Neural cell (in vitro differentiated cells): ENCODE data around the gene SEL1L2. TPM values are rescaled to one million over a fixed set of nuclear protein-coding genes. Genes with fewer than 3 reads are reported as not detected.

Experiments used
- H2AFZ ChIP-seq: fragments of 200-600, 300-800 bp; sonication (generic), shearing (Covaris generic); 2 replicates; pipeline ENCODE4 v1.6.0; 2014; ENCODE audit warnings: low read depth, mild to moderate bottlenecking, antibody characterized with exemption, low read length, moderate library complexity
- H3F3A ChIP-seq: fragments of 200-600 bp; shearing (Covaris generic); 2 replicates; pipeline ENCODE4 v1.6.1; 2016; ENCODE audit warnings: mild to moderate bottlenecking, moderate library complexity, mixed read lengths, antibody characterized with exemption, low read length; ENCODE audit not compliant: insufficient read depth, poor library complexity, severe bottlenecking
- H3K27ac ChIP-seq: fragments of 200-600, 300-800 bp; sonication (generic), shearing (Covaris generic); 2 replicates; pipeline ENCODE4 v1.5.1; 2014; ENCODE audit warnings: mild to moderate bottlenecking, low read length, moderate library complexity
- H3K27me3 ChIP-seq: fragments of 300-800, 200-600 bp; sonication (generic), shearing (Covaris generic); 2 replicates; pipeline ENCODE4 v1.6.0; 2014; ENCODE audit warnings: mild to moderate bottlenecking, low read depth, low read length, moderate library complexity; ENCODE audit not compliant: insufficient read depth
- H3K36me3 ChIP-seq: fragments of 300-800, 200-600 bp; sonication (generic), shearing (Covaris generic); 2 replicates; pipeline ENCODE4 v1.5.1; 2014; ENCODE audit warnings: mild to moderate bottlenecking, antibody characterized with exemption, low read length, moderate library complexity; ENCODE audit not compliant: insufficient read depth
- H3K4me2 ChIP-seq: fragments of 300-800, 200-600 bp; sonication (generic), shearing (Covaris generic); 2 replicates; pipeline ENCODE4 v1.6.0; 2014; ENCODE audit warnings: mild to moderate bottlenecking, low read length
- H3K4me3 ChIP-seq: fragments of 300-800, 200-600 bp; sonication (generic), shearing (Covaris generic); 2 replicates; pipeline ENCODE4 v1.5.1; 2014; ENCODE audit warnings: mild to moderate bottlenecking, low read length, moderate library complexity
- H3K79me2 ChIP-seq: fragments of 200-600 bp; shearing (Covaris generic); replicated peaks from 2 replicates; pipeline ENCODE4 v1.6.0; 2014; ENCODE audit warnings: mild to moderate bottlenecking, low read length, moderate library complexity; ENCODE audit not compliant: insufficient read depth
- H3K9ac ChIP-seq: fragments of 300-800, 200-600 bp; sonication (generic), shearing (Covaris generic); 2 replicates; pipeline ENCODE4 v1.6.1; 2016; ENCODE audit warnings: mild to moderate bottlenecking, low read length, mixed read lengths
- H3K9me2 ChIP-seq: fragments of 200-600 bp; shearing (Covaris generic); 2 replicates; pipeline ENCODE4 v1.6.1; 2016; ENCODE audit warnings: mild to moderate bottlenecking, low read length, mixed read lengths; ENCODE audit not compliant: insufficient read depth
- H3K9me3 ChIP-seq: fragments of 200-600, 300-800 bp; sonication (generic), shearing (Covaris generic); 2 replicates; pipeline ENCODE4 v1.6.1; 2016; ENCODE audit warnings: mild to moderate bottlenecking, mixed run types, low read length, moderate library complexity, mixed read lengths
- H4K20me1 ChIP-seq: fragments of 200-600 bp; shearing (Covaris generic); 2 replicates; pipeline ENCODE4 v1.6.1; 2016; ENCODE audit warnings: mild to moderate bottlenecking, mixed run types; ENCODE audit not compliant: insufficient read depth
- CTCF ChIP-seq: fragments of 450-650 bp; IDR thresholded peaks from 2 replicates; pipeline ENCODE4 v1.5.1; 2014; ENCODE audit warnings: antibody characterized with exemption, mild to moderate bottlenecking, moderate library complexity; ENCODE audit not compliant: poor library complexity, severe bottlenecking
- EP300 ChIP-seq: fragments of 450-650 bp; conservative IDR thresholded peaks from 2 replicates; pipeline ENCODE4 v1.6.1; 2014; ENCODE audit warnings: antibody characterized with exemption, mild to moderate bottlenecking, moderate library complexity; ENCODE audit not compliant: poor library complexity, severe bottlenecking
- EZH2 ChIP-seq: fragments of 200-600, 300-800 bp; shearing (Covaris generic), sonication (generic); IDR thresholded peaks from 2 replicates; pipeline ENCODE4 v1.6.1; 2014; ENCODE audit warnings: antibody characterized with exemption, low read length, borderline replicate concordance, mild to moderate bottlenecking; ENCODE audit not compliant: insufficient read depth, poor library complexity, severe bottlenecking
- MXI1 ChIP-seq: fragments of 450-650 bp; conservative IDR thresholded peaks from 2 replicates; pipeline ENCODE4 v1.6.1; 2014; ENCODE audit warnings: antibody characterized with exemption, mild to moderate bottlenecking; ENCODE audit not compliant: poor library complexity, severe bottlenecking
- POLR2AphosphoS5 ChIP-seq: IDR thresholded peaks from 2 replicates; pipeline ENCODE4 v1.6.1; 2012
- RAD21 ChIP-seq: fragments of 450-650 bp; conservative IDR thresholded peaks from 2 replicates; pipeline ENCODE4 v1.6.1; 2014; ENCODE audit warnings: antibody characterized with exemption, mild to moderate bottlenecking, moderate library complexity
- REST ChIP-seq: IDR thresholded peaks from 2 replicates; pipeline ENCODE4 v1.6.1; 2012; ENCODE audit warnings: borderline replicate concordance
- SMC3 ChIP-seq: fragments of 450-650 bp; conservative IDR thresholded peaks from 2 replicates; pipeline ENCODE4 v1.6.1; 2014; ENCODE audit warnings: antibody characterized with exemption, mild to moderate bottlenecking, moderate library complexity; ENCODE audit not compliant: poor library complexity
- TAF1 ChIP-seq: IDR thresholded peaks from 2 replicates; pipeline ENCODE4 v1.6.1; 2012; ENCODE audit warnings: low read depth
- polyA plus RNA-seq: library from polyadenylated mRNA; depleted of rRNA; stranded (reverse); fragments of >200 nt; gene quantifications from 2 replicates; pipeline ENCODE4 v1.2.3, GENCODE V29; 2014

The SEL1L2 gene
- polyA plus RNA-seq, 1 donor from 2014 or later = not detected

- Histone ChIP-seq H3K27me3 (no peaks in the 10 kb centered on the region), H2AFZ (no peak overlapping the region), H3K9ac (no peak overlapping the region), H3K27ac (no peak overlapping the region), H3K4me3 (no peak overlapping the region), H4K20me1 (no peaks in the 10 kb centered on the region), H3K36me3 (no peaks in the 10 kb centered on the region), H3K9me2 (no peaks in the 10 kb centered on the region), H3K4me2 (no peak overlapping the region), H3F3A (no peaks in the 10 kb centered on the region), H3K79me2 (no peaks in the 10 kb centered on the region), H3K9me3 (no peaks in the 10 kb centered on the region)
- TF ChIP-seq EZH2 (no peak), CTCF (no peak), POLR2AphosphoS5 (no peak), EP300 (no peak), REST (no peak), RAD21 (no peak), TAF1 (no peak), SMC3 (no peak), MXI1 (no peak)
These were observed 10.5 kb upstream of the SEL1L2 start for GRCh38 chr20:14000917-14001316.

GRCh38 chr20:13996265-13996664 lies 5.9 kb upstream of the SEL1L2 start:
- peak overlapping the region; percentile 82 for H3K4me3 ChIP-seq
- no peaks in the 10 kb centered on the region for H4K20me1 ChIP-seq
- no peaks in the 10 kb centered on the region for H3K36me3 ChIP-seq
- H3K9me3 ChIP-seq = peaks cover 7% of the 10 kb centered on the region
- H3K27ac ChIP-seq = no peak overlapping the region
- H3K9ac ChIP-seq = peak overlapping the region; percentile 55
- H3K79me2 ChIP-seq = no peaks in the 10 kb centered on the region
- H3K9me2 ChIP-seq = no peaks in the 10 kb centered on the region
- TF ChIP-seq RAD21 (no peak), POLR2AphosphoS5 (no peak), REST (no peak), SMC3 (no peak), MXI1 (no peak), CTCF (no peak), TAF1 (no peak), EZH2 (no peak), EP300 (no peak)
- H3K4me2 ChIP-seq = peak overlapping the region; percentile 20
- H3K27me3 ChIP-seq = no peaks in the 10 kb centered on the region
- no peaks in the 10 kb centered on the region for H3F3A ChIP-seq
- peak overlapping the region; percentile 32 for H2AFZ ChIP-seq
